Aorta (tissue), 5 donors: ENCODE data around the gene ZSWIM8. TPM values are rescaled to one million over a fixed set of nuclear protein-coding genes. Genes with fewer than 3 reads are reported as not detected.
"Not testable (repeated sequence)": the region's sequence is repeated elsewhere in the genome, so short reads cannot be mapped to it uniquely, and the experiment has no call there.

Experiments
- ATAC-seq: fragments of 200-7000 bp; cut with Tn5 transposase; one replicate; pipeline ENCODE4 v1.9.1; 2022; ENCODE audit warnings: moderate library complexity; ENCODE audit not compliant: low FRiP score
- DNase-seq, 2 donors: peaks; one replicate each; pipeline ENCODE4 v3.0.0-alpha.2; 2020
- H3K27ac ChIP-seq, 2 donors: one replicate each; pipeline ENCODE4 v1.5.1; 2013; ENCODE audit warnings: low read length in 2 of 2, mild to moderate bottlenecking in 2 of 2, moderate library complexity in 2 of 2, control low read depth in 1 of 2, inconsistent platforms in 1 of 2, low read depth in 1 of 2
- H3K27me3 ChIP-seq, 2 donors: one replicate each; pipeline ENCODE4 v1.6.1; 2013; ENCODE audit warnings: control low read depth in 1 of 2, low read length in 1 of 2, mild to moderate bottlenecking in 1 of 2, moderate library complexity in 1 of 2; ENCODE audit not compliant: insufficient read depth in 2 of 2, control insufficient read depth in 1 of 2
- H3K36me3 ChIP-seq, 2 donors: one replicate each; pipeline ENCODE4 v1.6.1; 2013; ENCODE audit warnings: control low read depth in 1 of 2, low read length in 1 of 2, mild to moderate bottlenecking in 1 of 2; ENCODE audit not compliant: insufficient read depth in 2 of 2, control insufficient read depth in 1 of 2
- H3K4me1 ChIP-seq, 2 donors: one replicate each; pipeline ENCODE4 v1.6.1; 2013; ENCODE audit warnings: low read length in 2 of 2, control low read depth in 1 of 2, mild to moderate bottlenecking in 1 of 2, moderate library complexity in 1 of 2; ENCODE audit not compliant: insufficient read depth in 2 of 2, control insufficient read depth in 1 of 2
- H3K4me3 ChIP-seq, 2 donors: one replicate each; pipeline ENCODE4 v1.5.1; 2013; ENCODE audit warnings: low read length in 2 of 2, control low read depth in 1 of 2, mild to moderate bottlenecking in 1 of 2
- H3K9me3 ChIP-seq: one replicate; pipeline ENCODE4 v1.6.1; 2013; ENCODE audit warnings: mild to moderate bottlenecking, low read length; ENCODE audit not compliant: control insufficient read depth
- WGBS, 2 donors: extraction: QIAGEN DNeasy Blood & Tissue Kit; methylation state at CpG; one replicate each; pipeline ENCODE4 v1.1.7; 2013; 5-methylcytosine and 5-hydroxymethylcytosine counted together
- intact Hi-C, 2 donors: fragments of 100-400 bp; cut with DNase I; formaldehyde crosslinking; loops; one replicate each; pipeline versions ENCODE4 v1.14.2 to v1.15.0; 2022
- polyA plus RNA-seq, 2 donors: library from polyadenylated mRNA; stranded (reverse); fragments of 200-250 nt; gene quantifications; one replicate each; pipeline ENCODE4 v1.2.3, GENCODE V29; 2013
- total RNA-seq, 2 donors: library from RNA; stranded (reverse); fragmentation: NEBNext Ultra II Directional; extraction: Animal tissue kit (Norgen Biotek cat#: 25700); gene quantifications; one replicate each; pipeline ENCODE4 v1.2.1, GENCODE V29; 2021
- donor health status: healthy with polysubstance abuse.
- donor health status: Bipolar disorder and iron deficiency.
- donor health status: DM: no; HTN: no; CAD: no.
- donor health status: DM: no; HTN: no; CAD: no.
- donor health status: DM: yes; HTN: yes; CAD: no.

The ZSWIM8 gene
- total and polyA plus RNA-seq, 4 donors, result 75.1 to 314 (median 127) TPM

GRCh38 chr10:73827346-73828089 lies 42.1 kb downstream of the ZSWIM8 start:
- intact Hi-C loops, result no loop called here
- no peak overlapping the region for H3K27ac ChIP-seq
- no peaks in the 10 kb centered on the region for H3K27me3 ChIP-seq
- ATAC-seq (no peak), DNase-seq (no peak)
- H3K9me3 ChIP-seq, result no peaks in the 10 kb centered on the region
- WGBS, 2 donors, result 91 to 93% methylated on average over 19 of the region's 19 CpGs
- H3K4me1 ChIP-seq, result no peaks in the 10 kb centered on the region
- H3K36me3 ChIP-seq, result peaks cover 2 to 12% of the 10 kb centered on the region in 2 donors
- no peak overlapping the region for H3K4me3 ChIP-seq

GRCh38 chr10:73828161-73828560 lies 42.8 kb downstream of the ZSWIM8 start:
- 86 to 91% methylated on average over 6 of the region's 6 CpGs for WGBS, 2 donors
- no peaks in the 10 kb centered on the region for H3K27me3 ChIP-seq
- DNase-seq (no peak), ATAC-seq (no peak)
- H3K9me3 ChIP-seq, result no peaks in the 10 kb centered on the region
- no peak overlapping the region for H3K27ac ChIP-seq
- peaks cover 2 to 12% of the 10 kb centered on the region in 2 donors for H3K36me3 ChIP-seq
- H3K4me3 ChIP-seq, result no peak overlapping the region
- intact Hi-C loops, result no loop called here
- H3K4me1 ChIP-seq, result no peaks in the 10 kb centered on the region

- ATAC-seq, intact Hi-C loops, H3K4me1 ChIP-seq, H3K9me3 ChIP-seq, H3K27ac ChIP-seq, H3K4me3 ChIP-seq, H3K27me3 ChIP-seq, DNase-seq: not testable (repeated sequence)
- WGBS, 2 donors, result 90 to 91% methylated on average over 7 of the region's 7 CpGs
- H3K36me3 ChIP-seq, result peaks cover 2 to 12% of the 10 kb centered on the region in 2 donors
Observed at GRCh38 chr10:73829090-73829489, 43.7 kb downstream of the ZSWIM8 start.

- H3K9me3 ChIP-seq, result no peaks in the 10 kb centered on the region
- no peak for DNase-seq
- no peak for ATAC-seq
- intact Hi-C loops, result no loop called here
- WGBS, 2 donors, result 60 to 68% methylated on average over 11 of the region's 11 CpGs
- H3K27ac ChIP-seq, result peak overlapping the region; percentile 23 to 37
- H3K4me1 ChIP-seq, result no peaks in the 10 kb centered on the region
- peaks cover 0 to 10% of the 10 kb centered on the region in 2 donors for H3K36me3 ChIP-seq
- H3K27me3 ChIP-seq, result no peaks in the 10 kb centered on the region
- H3K4me3 ChIP-seq, result no peak overlapping the region
Observed at GRCh38 chr10:73836427-73836980, 51.1 kb downstream of the ZSWIM8 start.

DNA sequence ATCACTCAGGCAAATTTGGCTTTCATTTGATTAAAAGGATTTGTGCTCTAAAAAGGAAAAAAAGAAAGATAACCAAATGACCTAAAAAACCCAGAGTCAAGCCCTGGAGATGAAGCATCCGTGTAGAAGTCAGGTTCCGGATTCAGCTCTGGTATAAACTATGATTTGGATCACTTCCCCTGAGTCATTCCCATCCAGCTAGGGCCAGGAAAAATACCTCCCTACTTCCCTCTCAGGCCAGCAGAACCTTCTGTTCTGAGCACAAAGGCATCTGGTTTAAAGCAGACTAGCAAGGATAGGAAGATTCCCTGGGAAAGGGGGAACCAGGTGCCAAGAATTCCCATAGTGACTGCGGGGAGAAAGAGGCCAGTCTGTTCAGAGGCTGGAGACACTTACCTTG lies 51.7 kb downstream of the ZSWIM8 start:
- ATAC-seq (no peak), DNase-seq (no peak)
- H3K27ac ChIP-seq, result peak overlapping the region; percentile 66 to 70
- no peaks in the 10 kb centered on the region for H3K4me1 ChIP-seq
- intact Hi-C loops, result no loop called here
- H3K36me3 ChIP-seq, result peaks cover 3 to 13% of the 10 kb centered on the region in 2 donors
- H3K4me3 ChIP-seq, result no peak overlapping the region
- H3K27me3 ChIP-seq, result no peaks in the 10 kb centered on the region
- H3K9me3 ChIP-seq, result no peaks in the 10 kb centered on the region
- WGBS, 2 donors, result 6 to 8% methylated on average over 3 of the region's 3 CpGs

- intact Hi-C loops, result no loop called here
- DNase-seq (no peak), ATAC-seq (no peak)
- H3K27ac ChIP-seq, result peak overlapping the region; percentile 66 to 70
- H3K4me1 ChIP-seq, result no peaks in the 10 kb centered on the region
- WGBS, 2 donors, result 56 to 60% methylated on average over 3 of the region's 3 CpGs
- H3K36me3 ChIP-seq, result peaks cover 3 to 19% of the 10 kb centered on the region in 2 donors
- H3K4me3 ChIP-seq, result no peak overlapping the region
- no peaks in the 10 kb centered on the region for H3K27me3 ChIP-seq
- no peaks in the 10 kb centered on the region for H3K9me3 ChIP-seq
Observed at GRCh38 chr10:73838008-73838567, 52.7 kb downstream of the ZSWIM8 start.

GRCh38 chr10:73838827-73839226 lies 53.4 kb downstream of the ZSWIM8 start:
- 92 to 93% methylated on average over 8 of the region's 8 CpGs for WGBS, 2 donors
- intact Hi-C loops, result no loop called here
- peaks cover 3 to 19% of the 10 kb centered on the region in 2 donors for H3K36me3 ChIP-seq
- no peaks in the 10 kb centered on the region for H3K27me3 ChIP-seq
- no peaks in the 10 kb centered on the region for H3K4me1 ChIP-seq
- ATAC-seq (no peak), DNase-seq (no peak)
- H3K27ac ChIP-seq, result no peak overlapping the region
- H3K9me3 ChIP-seq, result no peaks in the 10 kb centered on the region
- no peak overlapping the region for H3K4me3 ChIP-seq

DNA sequence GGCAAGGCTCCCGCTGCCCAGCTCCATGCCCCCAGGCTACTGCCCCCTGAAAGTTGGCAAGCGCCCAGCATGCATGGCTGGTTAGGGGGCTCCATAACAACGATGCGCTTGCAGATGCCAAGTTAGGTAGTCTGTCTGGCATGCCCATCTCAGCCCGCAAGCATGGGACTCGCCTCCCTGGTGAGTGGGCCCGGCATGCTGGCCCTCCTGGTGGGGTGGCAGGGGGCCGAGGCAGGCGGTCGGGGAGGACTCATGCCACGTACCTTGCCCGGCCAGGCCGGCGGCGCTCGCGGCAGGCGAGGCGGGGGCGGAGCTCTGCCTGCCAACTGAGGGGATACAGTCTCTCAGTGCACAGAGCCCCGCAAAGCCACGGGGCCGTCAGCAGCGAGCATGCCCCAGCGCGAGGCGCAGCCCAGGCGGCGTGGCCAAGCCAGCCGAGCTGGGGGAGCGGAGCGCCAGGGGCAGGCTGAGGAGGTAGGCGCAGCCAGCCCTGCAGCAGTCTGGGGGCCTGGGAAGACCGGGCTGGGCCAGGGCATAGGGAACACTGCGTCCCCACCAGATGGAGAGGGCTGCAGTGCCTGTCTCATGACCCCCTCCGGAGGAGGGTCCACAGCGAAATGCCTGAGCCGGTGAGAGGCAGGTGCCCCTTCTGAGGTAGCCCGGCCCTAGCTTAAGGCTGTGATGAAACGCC lies 54.0 kb downstream of the ZSWIM8 start:
- no peak for DNase-seq
- Histone ChIP-seq H3K27ac (no peak overlapping the region), H3K9me3 (no peaks in the 10 kb centered on the region), H3K36me3 (peaks cover 3 to 19% of the 10 kb centered on the region in 2 donors), H3K27me3 (no peaks in the 10 kb centered on the region), H3K4me1 (no peaks in the 10 kb centered on the region), H3K4me3 (no peak overlapping the region)
- WGBS, 2 donors, result 91 to 93% methylated on average over 36 to 40 of the region's 40 CpGs
- no peak for ATAC-seq
- intact Hi-C loops, result no loop called here
